Sigmoid colon (tissue), 4 donors: ENCODE data around the gene FOXL3.

Experiments
- CTCF ChIP-seq, 4 experiments: fragments of 450-650 bp in 3 of 4; fragments of 200-600 bp in 1 of 4; IDR thresholded peaks; one replicate each; pipeline ENCODE4 v1.5.1; 2016 to 2019; ENCODE audit warnings: antibody characterized with exemption in 4 of 4, mild to moderate bottlenecking in 3 of 4, moderate library complexity in 2 of 4
- POLR2A ChIP-seq, 2 donors: fragments of 450-650 bp; IDR thresholded peaks; one replicate each; pipeline ENCODE4 v1.6.1; 2016; ENCODE audit warnings: antibody characterized with exemption in 2 of 2, mild to moderate bottlenecking in 2 of 2, moderate library complexity in 2 of 2
- POLR2AphosphoS5 ChIP-seq, 4 donors: sonication (generic); formaldehyde crosslinking; IDR thresholded peaks; one replicate each; pipeline ENCODE4 v1.6.1; 2017; ENCODE audit warnings: antibody characterized with exemption in 4 of 4

DNA sequence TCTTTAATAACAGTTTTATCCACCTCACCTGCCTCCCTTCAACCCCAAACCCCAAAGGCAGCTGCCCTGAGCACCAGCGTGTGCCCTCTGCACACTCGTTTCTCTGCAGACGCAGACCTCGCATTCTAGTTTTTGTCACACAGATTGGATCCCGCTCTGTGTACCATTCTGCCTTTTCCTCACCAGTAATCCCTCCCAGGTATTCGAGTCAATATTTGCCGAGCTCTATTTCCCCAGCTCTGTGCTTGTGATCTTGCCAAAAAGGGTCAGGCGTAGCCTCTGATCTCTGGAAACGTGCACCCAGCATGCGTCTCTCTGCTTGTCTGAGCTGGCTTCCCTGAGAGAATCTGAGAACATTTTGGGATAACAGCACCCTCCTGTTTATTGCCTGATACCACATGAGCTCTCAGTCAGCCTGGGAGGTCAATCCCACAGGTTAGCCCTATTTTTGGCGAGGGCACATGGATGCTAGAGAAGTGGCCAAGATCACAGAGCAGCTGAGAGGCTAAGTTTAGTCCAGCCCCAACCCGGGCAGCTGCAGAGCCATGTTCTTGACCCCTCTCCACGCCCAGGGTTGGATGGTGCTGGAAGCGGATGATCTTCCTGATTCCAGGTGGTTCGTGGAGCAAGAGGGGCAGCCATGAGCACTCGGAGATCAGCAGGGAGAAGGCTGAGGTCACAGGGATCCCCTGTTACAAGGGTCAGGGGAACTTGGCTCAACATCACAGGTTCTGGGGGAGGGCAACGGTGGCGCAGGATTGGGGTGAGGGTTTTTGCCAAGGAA is 29.1 kb downstream of the FOXL3 start:
- TF ChIP-seq CTCF (IDR thresholded peaks at IDR 0.05) = no peak
- TF ChIP-seq POLR2AphosphoS5 (IDR thresholded peaks at IDR 0.05) = no peak
- no peak for TF ChIP-seq POLR2A (IDR thresholded peaks at IDR 0.05)
